Mononuclear cell (primary cell): ENCODE measurements around the gene ATP6V1F. TPM values are rescaled to one million over a fixed set of nuclear protein-coding genes. Genes with fewer than 3 reads are reported as not detected.

ENCODE experiments used
- H3K27me3 ChIP-seq: 2 replicates; pipeline ENCODE4 v1.6.0; 2011; ENCODE audit warnings: low read length, control low read depth; ENCODE audit not compliant: insufficient read depth
- H3K4me1 ChIP-seq: 2 replicates; pipeline ENCODE4 v1.5.1; 2011; ENCODE audit warnings: mild to moderate bottlenecking, low read length, control low read depth; ENCODE audit not compliant: insufficient read depth
- H3K4me3 ChIP-seq: 2 replicates; pipeline ENCODE4 v1.5.1; 2011; ENCODE audit warnings: mild to moderate bottlenecking, low read length, moderate library complexity
- H3K9me3 ChIP-seq: 2 replicates; pipeline ENCODE4 v1.5.1; 2011; ENCODE audit warnings: low read depth, mild to moderate bottlenecking, control low read depth, low read length
- total RNA-seq: library from RNA; depleted of rRNA; stranded (reverse); fragments of >200 nt; gene quantifications from one replicate; pipeline ENCODE4 v1.2.3, GENCODE V29; 2012

Gene ATP6V1F
- total RNA-seq, 1 donor, result 87.9 TPM

GRCh38 chr7:128841921-128842673 is 20.6 kb upstream of the ATP6V1F start:
- H3K27me3 ChIP-seq, result no peaks in the 10 kb centered on the region
- no peaks in the 10 kb centered on the region for H3K9me3 ChIP-seq
- H3K4me1 ChIP-seq, result no peaks in the 10 kb centered on the region

GRCh38 chr7:128842674-128843641 is 19.7 kb upstream of the ATP6V1F start:
- Histone ChIP-seq H3K4me1 (no peaks in the 10 kb centered on the region), H3K27me3 (no peaks in the 10 kb centered on the region), H3K9me3 (no peaks in the 10 kb centered on the region), H3K4me3 (no peak overlapping the region)

More at GRCh38 chr7:128841921-128842673, 20.6 kb upstream of the ATP6V1F start:
- H3K4me3 ChIP-seq, result no peak overlapping the region

GRCh38 chr7:128843938-128844621 is 18.6 kb upstream of the ATP6V1F start:
- Histone ChIP-seq H3K9me3 (no peaks in the 10 kb centered on the region), H3K27me3 (no peaks in the 10 kb centered on the region), H3K4me1 (no peaks in the 10 kb centered on the region), H3K4me3 (no peak overlapping the region)

GRCh38 chr7:128844777-128845311 is 17.8 kb upstream of the ATP6V1F start:
- Histone ChIP-seq H3K4me3 (no peak overlapping the region), H3K9me3 (no peaks in the 10 kb centered on the region), H3K4me1 (no peaks in the 10 kb centered on the region), H3K27me3 (no peaks in the 10 kb centered on the region)

- Histone ChIP-seq H3K4me3 (no peak overlapping the region), H3K27me3 (no peaks in the 10 kb centered on the region)
Measured at GRCh38 chr7:128845475-128845874, 17.2 kb upstream of the ATP6V1F start.

GRCh38 chr7:128845987-128846386 is 16.7 kb upstream of the ATP6V1F start:
- Histone ChIP-seq H3K4me1 (no peaks in the 10 kb centered on the region), H3K4me3 (no peak overlapping the region), H3K9me3 (no peaks in the 10 kb centered on the region), H3K27me3 (no peaks in the 10 kb centered on the region)

More at GRCh38 chr7:128845475-128845874, 17.2 kb upstream of the ATP6V1F start:
- no peaks in the 10 kb centered on the region for H3K4me1 ChIP-seq
- no peaks in the 10 kb centered on the region for H3K9me3 ChIP-seq

GRCh38 chr7:128846781-128847444 is 15.7 kb upstream of the ATP6V1F start:
- no peak overlapping the region for H3K4me3 ChIP-seq
- H3K4me1 ChIP-seq, result no peaks in the 10 kb centered on the region
- H3K27me3 ChIP-seq, result no peaks in the 10 kb centered on the region
- no peaks in the 10 kb centered on the region for H3K9me3 ChIP-seq

GRCh38 chr7:128847721-128848211 is 14.9 kb upstream of the ATP6V1F start:
- Histone ChIP-seq H3K4me3 (no peak overlapping the region), H3K9me3 (no peaks in the 10 kb centered on the region), H3K4me1 (no peaks in the 10 kb centered on the region), H3K27me3 (no peaks in the 10 kb centered on the region)

- Histone ChIP-seq H3K4me3 (no peak overlapping the region), H3K27me3 (no peaks in the 10 kb centered on the region), H3K4me1 (no peaks in the 10 kb centered on the region), H3K9me3 (no peaks in the 10 kb centered on the region)
Measured at GRCh38 chr7:128848289-128849155, 14.1 kb upstream of the ATP6V1F start.

GRCh38 chr7:128849156-128849515 is 13.5 kb upstream of the ATP6V1F start:
- H3K4me1 ChIP-seq, result no peaks in the 10 kb centered on the region
- no peaks in the 10 kb centered on the region for H3K27me3 ChIP-seq
- H3K4me3 ChIP-seq, result no peak overlapping the region
- H3K9me3 ChIP-seq, result no peaks in the 10 kb centered on the region

- Histone ChIP-seq H3K4me3 (no peak overlapping the region), H3K4me1 (no peaks in the 10 kb centered on the region)
Measured at GRCh38 chr7:128849804-128850490, 12.7 kb upstream of the ATP6V1F start.

GRCh38 chr7:128852537-128853254 is 10.0 kb upstream of the ATP6V1F start:
- H3K9me3 ChIP-seq, result no peaks in the 10 kb centered on the region
- H3K27me3 ChIP-seq, result no peaks in the 10 kb centered on the region
- no peak overlapping the region for H3K4me3 ChIP-seq
- no peaks in the 10 kb centered on the region for H3K4me1 ChIP-seq

More at GRCh38 chr7:128849804-128850490, 12.7 kb upstream of the ATP6V1F start:
- Histone ChIP-seq H3K27me3 (no peaks in the 10 kb centered on the region), H3K9me3 (no peaks in the 10 kb centered on the region)
